GM10847 (cell line): ENCODE measurements around the gene STX18.

ENCODE experiments used
- POLR2A ChIP-seq: IDR thresholded peaks from 2 replicates; pipeline ENCODE4 v1.6.1; 2011; ENCODE audit not compliant: insufficient read length; ENCODE audit errors: extremely low read depth

STX18 gene

DNA sequence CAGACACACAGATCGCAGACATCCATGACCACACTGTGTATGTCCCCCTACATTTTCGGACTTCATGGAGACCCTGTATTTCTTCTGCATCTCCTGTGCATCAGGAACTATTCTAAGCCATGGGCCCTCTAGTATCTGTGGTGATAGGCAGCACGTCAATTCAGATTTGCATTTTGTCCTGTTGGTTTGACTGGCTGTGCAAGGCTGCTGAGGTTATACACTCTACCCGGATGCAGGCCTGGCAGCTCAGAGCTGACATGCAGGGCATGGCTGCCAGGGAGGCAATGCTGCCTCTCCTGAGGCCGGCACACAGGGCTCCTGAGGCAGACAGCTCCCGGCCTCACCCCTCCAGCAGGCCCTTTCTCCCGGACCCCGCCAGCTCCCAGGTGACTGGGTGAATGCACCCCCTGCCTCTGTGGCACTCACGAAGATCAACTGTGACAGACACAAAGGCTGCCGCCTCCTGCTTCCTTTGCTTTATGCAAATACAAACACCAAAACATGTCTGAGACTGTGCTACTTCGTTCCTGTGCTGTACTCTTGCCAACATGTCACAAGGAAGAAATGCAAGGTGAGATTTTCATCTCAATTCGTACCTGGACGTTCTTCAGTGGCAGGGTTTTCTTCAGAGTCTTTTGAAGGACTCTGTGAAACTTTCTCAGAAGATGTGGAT is 103.9 kb downstream of the STX18 start:
- TF ChIP-seq POLR2A = no peak

DNA sequence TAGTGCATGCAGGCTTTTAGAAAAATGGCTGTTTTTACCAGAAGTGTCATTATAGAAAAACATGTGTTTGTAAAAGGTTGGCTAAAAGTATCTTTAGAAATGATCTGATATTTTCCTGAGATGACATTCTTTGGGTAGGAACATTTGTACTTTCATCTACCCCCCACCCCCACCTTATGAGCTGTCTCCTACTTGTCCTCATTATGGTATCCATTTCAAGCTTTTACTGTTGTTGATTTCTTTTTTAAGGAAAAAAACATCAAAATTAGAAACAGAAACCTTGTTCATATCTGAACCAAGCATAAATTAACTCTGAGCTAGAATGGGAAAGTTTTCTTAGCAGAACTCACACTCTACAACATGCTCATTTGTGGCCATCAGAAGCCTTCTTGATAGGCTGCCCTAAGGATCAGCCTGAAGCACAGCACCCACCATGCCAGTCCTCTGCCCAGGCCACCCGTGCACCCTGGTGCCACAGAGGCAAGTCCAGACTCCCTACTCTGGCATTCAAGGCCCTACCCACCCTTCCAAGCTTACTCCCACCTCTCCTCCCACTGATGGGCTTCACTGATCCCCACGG is 105.5 kb downstream of the STX18 start:
- TF ChIP-seq POLR2A = no peak

DNA sequence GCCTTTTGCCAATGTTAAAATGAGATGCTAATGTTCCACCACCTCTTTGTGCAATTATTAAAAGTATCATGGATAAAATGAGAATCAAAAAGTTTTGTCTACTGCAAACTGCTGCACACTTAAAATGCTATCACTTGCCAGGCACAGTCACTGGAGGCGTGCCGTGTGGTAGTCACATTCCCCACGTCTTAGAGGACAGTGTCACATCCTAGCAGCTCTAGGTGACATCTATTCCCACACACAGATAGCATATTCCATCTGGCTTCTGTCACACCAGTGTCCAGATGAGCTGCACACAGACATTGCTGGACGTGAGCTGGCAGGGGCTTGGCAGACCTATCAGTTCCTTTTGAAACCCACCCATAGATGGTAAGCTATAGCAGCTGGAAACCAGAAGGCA is 107.9 kb downstream of the STX18 start:
- no peak for TF ChIP-seq POLR2A

DNA sequence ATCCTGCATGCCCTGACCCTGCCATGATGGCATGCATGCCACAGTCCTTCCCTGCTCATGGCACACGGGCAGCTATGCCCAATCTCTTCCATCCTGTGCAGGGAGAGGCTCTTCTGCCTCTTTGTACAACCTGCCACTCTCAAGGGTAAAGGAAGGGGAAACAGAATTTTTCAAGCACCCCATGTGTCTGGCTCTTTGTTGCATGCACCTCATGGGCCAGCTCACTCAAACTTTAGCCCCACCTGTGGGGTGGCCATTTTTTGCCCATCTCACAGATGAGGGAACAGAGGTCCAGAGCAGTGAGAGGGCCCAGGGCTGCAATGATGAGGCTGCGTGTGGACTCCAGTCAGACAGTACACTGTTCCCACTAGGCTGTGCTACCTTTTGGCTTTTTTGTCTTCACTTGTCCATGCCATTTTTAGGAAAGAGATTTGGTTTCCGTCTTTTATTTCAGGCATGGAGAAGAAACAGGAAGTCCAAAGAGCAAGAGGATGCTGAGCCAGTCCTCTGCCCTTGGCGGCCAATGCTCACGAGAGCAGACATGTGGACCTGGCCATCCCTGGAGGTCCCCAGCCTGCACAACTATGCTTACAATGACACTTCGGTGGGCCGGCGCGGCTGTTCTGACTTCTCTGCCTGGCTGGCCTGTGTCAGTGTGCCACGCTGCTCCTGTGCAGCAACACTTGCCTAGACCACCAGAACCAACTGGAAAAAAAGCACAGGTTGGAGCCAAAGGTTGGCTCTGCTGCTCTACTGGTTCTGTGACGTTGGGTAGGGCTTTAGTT is 109.3 kb downstream of the STX18 start:
- no peak for TF ChIP-seq POLR2A

DNA sequence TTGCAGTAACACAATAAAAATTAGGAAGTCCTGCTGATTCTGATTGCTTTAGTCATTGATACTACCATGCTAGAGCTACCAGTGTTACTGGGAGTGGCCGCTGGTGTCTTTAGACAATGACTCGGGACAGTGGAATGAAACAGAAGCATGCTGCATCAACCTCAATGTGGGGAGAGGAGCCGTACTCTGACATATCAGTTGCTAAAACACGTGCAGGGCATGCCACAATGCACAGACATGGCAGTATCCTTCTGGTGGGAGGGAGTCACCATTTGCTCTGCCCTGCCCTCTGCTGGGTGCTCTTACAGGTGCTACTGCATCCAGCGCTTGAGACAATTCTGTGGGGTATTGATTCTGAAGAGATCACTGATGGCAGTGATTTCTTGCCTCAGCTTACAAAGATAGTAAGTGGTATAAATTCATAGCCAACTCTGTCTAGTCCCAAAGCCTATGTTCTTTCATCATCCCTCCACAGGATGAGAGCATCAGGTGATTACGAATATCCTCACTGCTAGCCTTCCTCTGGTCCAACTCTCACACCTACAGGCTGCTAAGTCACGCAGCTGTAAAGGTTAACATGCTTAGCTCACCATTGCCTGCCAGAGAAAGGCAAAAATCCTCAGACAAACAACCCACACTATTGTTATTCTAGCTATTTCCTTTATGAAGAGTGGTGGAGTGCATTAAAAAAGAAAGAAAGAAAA is 111.2 kb downstream of the STX18 start:
- no peak for TF ChIP-seq POLR2A

DNA sequence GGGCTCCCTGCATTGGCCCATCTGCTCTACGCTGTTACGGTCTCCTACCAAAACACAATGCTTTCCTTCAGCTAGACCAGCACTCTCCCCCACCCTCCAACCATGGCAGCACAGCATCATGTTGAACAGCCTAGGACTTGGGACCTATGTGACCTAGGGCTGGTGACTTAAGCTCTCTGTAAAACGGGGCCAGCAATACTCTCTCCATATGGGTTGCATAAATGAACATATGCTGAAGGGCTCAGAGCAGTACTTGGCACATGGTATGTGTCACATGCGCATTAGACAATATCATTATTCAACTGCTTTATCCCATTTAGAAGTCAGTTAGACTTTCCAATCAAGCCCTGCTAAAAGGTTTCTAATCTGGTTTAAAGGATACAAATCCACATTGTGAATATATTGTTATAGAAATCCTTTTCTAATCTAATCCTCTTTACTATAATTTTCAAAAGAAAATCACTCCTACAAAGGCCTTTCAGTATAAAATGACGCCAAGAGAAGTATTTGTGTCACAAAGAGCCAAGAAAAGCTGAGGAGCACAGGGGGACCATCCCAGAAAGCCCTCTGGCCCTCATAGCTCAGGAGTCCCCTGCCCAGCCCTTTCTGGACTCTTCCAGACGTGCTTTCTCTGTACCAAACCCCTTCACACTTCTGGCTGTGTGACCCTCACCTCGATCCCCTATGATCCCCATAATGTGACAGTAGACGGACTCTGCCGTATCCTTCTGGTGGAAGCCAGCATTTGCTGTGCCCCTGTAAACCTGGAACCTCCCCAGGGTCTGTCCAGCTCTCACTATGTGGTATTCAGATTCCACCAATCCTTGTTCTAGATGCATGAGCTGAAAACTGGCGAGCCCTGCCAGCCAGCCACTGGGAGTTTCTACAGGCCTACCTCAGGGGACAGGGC is 112.6 kb downstream of the STX18 start:
- no peak for TF ChIP-seq POLR2A

DNA sequence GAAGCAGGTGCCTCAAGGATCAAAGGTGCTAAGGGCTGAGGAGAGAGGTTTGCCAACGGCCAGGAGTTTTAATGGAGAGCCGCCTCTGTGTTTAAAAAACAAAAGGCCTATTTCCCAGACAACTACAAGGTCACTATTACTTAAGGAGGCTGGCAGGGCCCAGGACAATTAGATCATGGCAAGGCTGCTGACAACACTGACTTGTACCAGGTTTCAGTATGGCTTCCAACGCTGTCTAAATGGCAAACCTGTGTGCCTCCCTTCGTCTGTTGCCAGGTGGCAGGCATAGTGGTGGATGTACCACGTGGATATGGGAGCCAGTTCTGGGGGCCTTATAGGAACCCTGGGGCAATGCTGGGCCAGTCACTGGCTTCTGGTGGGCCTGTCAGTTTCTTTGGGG is 114.0 kb downstream of the STX18 start:
- no peak for TF ChIP-seq POLR2A

DNA sequence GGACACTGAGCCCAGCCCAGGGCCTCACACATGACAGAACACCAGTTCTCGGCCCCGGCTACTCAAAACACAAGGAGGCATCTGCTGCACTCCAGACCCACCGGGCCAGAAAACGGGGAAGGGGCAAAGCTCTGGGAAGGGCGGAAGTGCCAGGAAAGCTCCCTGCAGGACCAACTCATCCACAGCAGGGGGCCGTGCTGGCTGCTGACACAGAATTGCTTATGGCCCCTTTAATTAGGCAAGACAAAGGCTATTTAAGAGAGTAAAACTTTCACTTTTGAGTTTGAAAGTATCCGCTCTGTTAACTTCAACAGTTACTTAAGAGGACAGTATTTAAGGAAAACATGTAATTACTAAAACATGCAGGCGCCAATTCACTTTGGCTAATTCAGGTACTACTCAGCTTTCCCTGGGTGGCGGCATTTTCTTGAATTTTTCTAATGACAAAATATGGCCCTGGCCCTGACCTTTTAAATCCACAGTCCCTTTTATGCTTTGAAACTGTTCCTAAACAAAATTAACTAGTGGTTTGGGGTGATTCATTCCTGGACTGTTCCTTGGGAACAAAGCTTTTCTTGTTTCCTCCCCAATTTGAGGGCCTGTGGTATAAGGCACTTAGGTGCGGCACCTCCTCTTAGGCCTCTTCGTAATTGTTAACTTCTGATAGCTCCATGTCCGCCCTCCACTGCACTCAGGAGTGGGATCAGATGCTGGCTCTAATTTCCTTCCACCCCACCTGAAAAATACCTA is 114.6 kb downstream of the STX18 start:
- no peak for TF ChIP-seq POLR2A

DNA sequence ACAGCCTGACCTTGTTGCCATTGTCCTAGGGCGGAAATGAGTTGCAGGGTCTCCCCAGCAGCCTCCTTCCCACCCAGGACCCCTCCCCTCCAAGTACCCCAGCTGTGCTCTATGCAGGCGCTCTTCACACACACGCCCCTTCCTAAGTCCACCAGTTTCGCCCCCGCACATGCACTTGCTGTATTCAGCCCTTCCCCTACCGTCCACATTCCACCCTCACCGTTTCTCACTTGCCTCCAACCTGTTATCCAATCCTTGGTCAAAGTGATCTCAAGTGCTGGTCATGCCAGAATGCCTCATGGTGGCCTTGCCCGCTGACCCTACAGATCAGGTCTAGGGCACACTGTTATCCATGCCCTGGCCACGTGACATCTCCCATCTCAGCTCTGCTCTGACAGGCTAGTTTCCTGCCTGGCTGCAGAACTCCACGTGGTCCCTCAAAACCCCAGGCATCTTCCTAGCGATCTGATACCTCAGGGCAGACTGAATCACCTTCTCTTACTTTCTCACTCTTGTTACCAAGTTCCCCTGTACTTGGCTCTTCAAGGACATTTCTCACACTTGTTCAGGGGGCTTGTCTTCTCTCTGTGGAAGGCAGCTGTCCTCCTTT is 115.2 kb downstream of the STX18 start:
- no peak for TF ChIP-seq POLR2A

DNA sequence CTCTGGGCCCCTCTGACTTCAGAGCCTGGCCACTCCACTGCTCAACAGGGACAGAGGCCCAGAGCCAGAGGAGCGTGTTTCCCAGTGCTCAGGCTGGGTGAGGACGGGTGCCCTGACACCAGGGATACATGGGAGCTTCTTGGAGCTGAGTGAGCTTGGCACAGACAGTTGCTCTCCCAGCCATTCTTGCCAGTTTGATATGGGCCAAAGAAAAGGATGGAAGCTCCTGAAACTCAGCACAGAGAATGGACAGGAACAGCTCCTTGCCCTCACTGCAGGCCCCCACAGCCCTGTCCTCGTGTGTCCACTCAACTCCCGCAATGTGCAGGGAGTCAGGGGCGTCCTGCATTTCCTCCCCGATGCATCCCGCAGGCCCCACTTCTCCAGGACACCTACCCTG is 116.2 kb downstream of the STX18 start:
- no peak for TF ChIP-seq POLR2A

DNA sequence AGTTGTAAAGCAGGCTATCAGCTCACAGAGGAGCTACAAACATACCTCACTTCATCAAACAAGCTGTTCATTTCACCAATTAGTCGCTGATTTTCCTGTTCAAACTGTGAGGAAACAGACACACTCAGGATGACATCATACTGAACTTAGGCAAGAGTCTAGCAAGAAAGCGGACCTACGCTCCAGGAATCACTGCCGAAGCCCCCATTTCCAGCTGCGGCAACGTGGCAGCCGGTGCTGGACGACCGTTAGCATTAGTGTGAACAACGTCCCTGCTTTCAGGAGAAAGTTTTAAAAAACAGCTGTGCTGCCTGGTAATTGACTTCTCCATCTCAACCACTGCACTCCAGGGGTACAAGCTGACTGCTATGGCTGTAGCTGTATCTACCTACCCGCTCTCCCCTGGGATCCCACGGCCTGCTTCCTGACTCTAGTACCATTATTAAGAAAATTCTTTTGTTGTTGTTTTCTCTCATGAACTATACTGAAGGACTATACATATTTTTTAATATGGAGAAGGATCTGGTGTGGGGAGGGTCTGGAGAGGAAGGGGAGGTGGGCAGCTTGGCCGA is 116.6 kb downstream of the STX18 start:
- TF ChIP-seq POLR2A = no peak

DNA sequence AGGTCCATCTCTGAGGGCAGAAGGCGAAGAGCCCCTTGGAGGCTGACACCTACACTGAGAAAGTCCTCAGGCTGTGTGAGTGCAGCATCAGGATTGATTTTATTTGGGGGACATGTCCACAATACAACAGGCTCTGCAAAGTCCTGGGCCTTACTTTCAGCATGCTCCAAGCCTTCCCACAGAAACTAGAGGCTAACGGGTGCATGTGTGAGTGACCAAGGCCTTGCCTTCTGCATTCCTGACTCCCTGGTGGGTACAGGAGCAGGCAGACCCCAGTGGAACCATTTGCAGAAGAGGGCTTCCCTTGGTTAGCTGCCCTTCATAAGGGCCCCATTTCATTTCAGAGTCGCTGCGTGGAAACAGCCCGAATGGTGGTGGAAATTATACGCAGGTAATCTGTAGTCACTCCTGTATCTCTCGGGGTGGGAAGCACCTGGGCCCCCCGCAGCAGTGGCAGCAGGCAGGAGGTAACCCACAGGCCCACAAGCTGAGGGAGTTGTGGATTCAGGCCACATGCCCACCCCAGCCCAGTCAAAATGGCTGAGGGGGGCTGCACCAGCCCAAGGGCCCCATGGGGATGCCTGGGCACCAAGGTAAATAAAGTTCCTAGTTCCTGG is 117.2 kb downstream of the STX18 start:
- no peak for TF ChIP-seq POLR2A

DNA sequence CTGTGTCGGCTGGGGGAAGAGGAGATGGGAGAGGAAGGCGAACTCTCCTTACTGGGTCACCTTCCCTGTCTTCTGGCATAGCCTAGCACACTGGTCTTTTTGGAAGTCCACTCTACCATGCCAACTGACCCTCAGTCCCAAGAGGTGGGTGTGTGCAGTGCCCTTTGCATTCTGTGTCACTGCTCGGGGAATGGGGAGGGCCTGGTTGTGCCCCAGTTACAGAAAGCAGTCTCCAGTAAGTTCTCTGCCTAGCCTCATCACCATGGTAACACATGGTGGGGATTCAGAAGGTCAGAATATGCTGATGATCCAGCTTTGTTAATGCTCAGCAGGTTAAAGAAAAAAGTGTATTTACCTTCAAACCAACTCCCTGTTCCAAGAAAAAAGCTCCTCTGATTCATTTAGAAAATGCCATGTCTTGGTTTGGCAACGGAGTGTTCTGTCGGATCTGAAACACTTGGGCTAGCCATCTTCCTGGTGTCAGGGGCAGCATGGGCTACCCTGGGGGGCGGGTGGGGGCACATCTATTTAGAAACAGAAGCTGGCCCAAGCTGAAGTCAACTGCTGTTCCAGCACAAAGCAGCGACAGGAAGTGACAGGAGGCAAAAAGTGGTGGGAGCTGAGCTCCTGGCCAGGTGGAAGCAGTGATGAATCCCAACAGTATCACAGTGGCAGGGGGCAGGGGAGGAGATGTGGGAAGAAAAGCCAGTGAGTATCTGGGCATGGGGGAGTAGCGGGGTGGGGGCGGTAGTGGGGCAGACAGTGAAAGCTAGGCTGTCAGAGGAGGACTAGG is 117.9 kb downstream of the STX18 start:
- TF ChIP-seq POLR2A = no peak
